ENCODE measurements around the gene TTI1.

GRCh38 chr20:38059832-38060231 is 26.6 kb upstream of the TTI1 start:
- TF ChIP-seq CTCF (IDR thresholded peaks at IDR 0.05), result no peak
- TF ChIP-seq EZH2 (IDR thresholded peaks at IDR 0.05), result no peak

Measured in neural progenitor cell (in vitro differentiated cells).